IMR-90 (cell line): Measurements from ENCODE around the gene CERK. TPM values are rescaled to one million over a fixed set of nuclear protein-coding genes. Genes with fewer than 3 reads are reported as not detected.

Source experiments
- ATAC-seq: fragments of 200-7000 bp; cut with Tn5 transposase; 2 replicates; pipeline ENCODE4 v1.9.1; 2020; ENCODE audit warnings: low read depth, mild to moderate bottlenecking, moderate library complexity
- BruUV-seq: library from RNA; stranded (reverse); fragments of 400-500 nt; replicated peaks from 2 replicates; lab custom pipeline; 2021; lab: Mats Ljungman, UMichigan
- CTCF ChIA-PET: fragments of 300-600 bp; formaldehyde crosslinking; extraction: SDS; loops from one replicate; lab custom pipeline; 2021; ENCODE audit warnings: antibody characterized with exemption; lab: Yijun Ruan, JAX
- POLR2A ChIA-PET: fragments of 300-600 bp; sonication (Branson Sonifier 250); formaldehyde crosslinking; loops from one replicate; lab custom pipeline; 2022; ENCODE audit warnings: antibody characterized with exemption; ENCODE audit not compliant: unreplicated experiment; lab: Charles Lee
- DNase-seq: peaks from one replicate; pipeline ENCODE4 v3.0.0; 2013
- H2AFZ ChIP-seq: replicated peaks from 2 replicates; pipeline ENCODE3; 2013; ENCODE audit warnings: low read length, mild to moderate bottlenecking; ENCODE audit not compliant: poor library complexity
- H2AK5ac ChIP-seq: 2 replicates; pipeline ENCODE4 v1.6.1; 2013; ENCODE audit warnings: low read depth, low read length, inconsistent platforms
- H2AK9ac ChIP-seq: replicated peaks from 2 replicates; pipeline ENCODE3; 2013; ENCODE audit warnings: mild to moderate bottlenecking, low read depth, low read length, moderate library complexity; ENCODE audit not compliant: poor library complexity
- H2BK120ac ChIP-seq: 2 replicates; pipeline ENCODE4 v1.6.1; 2013; ENCODE audit warnings: low read depth, low read length, inconsistent platforms
- H2BK15ac ChIP-seq: 3 replicates; pipeline ENCODE4 v1.6.1; 2013; ENCODE audit warnings: low read depth, low read length, inconsistent platforms
- H2BK20ac ChIP-seq: 2 replicates; pipeline ENCODE4 v1.6.1; 2013; ENCODE audit warnings: low read depth, mild to moderate bottlenecking, inconsistent platforms, low read length, moderate library complexity
- H2BK5ac ChIP-seq: 2 replicates; pipeline ENCODE4 v1.6.1; 2013; ENCODE audit warnings: mild to moderate bottlenecking, low read depth, low read length, inconsistent platforms; ENCODE audit not compliant: poor library complexity, severe bottlenecking
- H3K14ac ChIP-seq: replicated peaks from 2 replicates; pipeline ENCODE4 v1.6.1; 2013; ENCODE audit warnings: low read depth, low read length, inconsistent platforms
- H3K18ac ChIP-seq: 2 replicates; pipeline ENCODE4 v1.6.1; 2013; ENCODE audit warnings: low read depth, low read length, control low read depth
- H3K23ac ChIP-seq: 2 replicates; pipeline ENCODE4 v1.6.1; 2013; ENCODE audit warnings: low read depth, low read length, inconsistent platforms
- H3K27ac ChIP-seq: 2 replicates; pipeline ENCODE4 v1.5.1; 2013; ENCODE audit warnings: mild to moderate bottlenecking, control low read depth, low read length; ENCODE audit not compliant: insufficient read depth
- H3K27me3 ChIP-seq: 2 replicates; pipeline ENCODE4 v1.6.1; 2013; ENCODE audit warnings: low read length; ENCODE audit not compliant: control insufficient read depth, insufficient read depth
- H3K36me3 ChIP-seq: 2 replicates; pipeline ENCODE4 v1.6.1; 2013; ENCODE audit warnings: low read length, mixed read lengths; ENCODE audit not compliant: control insufficient read depth, insufficient read depth
- H3K4ac ChIP-seq: 2 replicates; pipeline ENCODE4 v1.6.1; 2013; ENCODE audit warnings: low read depth, low read length, inconsistent platforms
- H3K4me1 ChIP-seq: 2 replicates; pipeline ENCODE4 v1.6.1; 2013; ENCODE audit warnings: low read length, mixed read lengths; ENCODE audit not compliant: control insufficient read depth, insufficient read depth
- H3K4me2 ChIP-seq: 2 replicates; pipeline ENCODE4 v1.6.1; 2013; ENCODE audit warnings: low read depth, mild to moderate bottlenecking, control low read depth, low read length, moderate library complexity
- H3K4me3 ChIP-seq: 2 replicates; pipeline ENCODE4 v1.5.1; 2013; ENCODE audit warnings: low read depth, mild to moderate bottlenecking, control low read depth, low read length, moderate library complexity; ENCODE audit not compliant: insufficient read depth
- H3K56ac ChIP-seq: 2 replicates; pipeline ENCODE4 v1.6.1; 2013; ENCODE audit warnings: low read length, inconsistent platforms; ENCODE audit not compliant: insufficient read depth; ENCODE audit errors: extremely low read depth
- H3K79me1 ChIP-seq, 2 experiments: 2 replicates each; pipeline ENCODE4 v1.6.1; 2013; ENCODE audit warnings: low read length in 2 of 2, inconsistent platforms in 1 of 2, low read depth in 1 of 2
- H3K9ac ChIP-seq: 2 replicates; pipeline ENCODE4 v1.6.1; 2013; ENCODE audit warnings: low read depth, low read length, control low read depth
- H3K9me1 ChIP-seq: 2 replicates; pipeline ENCODE4 v1.6.1; 2013; ENCODE audit warnings: low read length, inconsistent platforms; ENCODE audit not compliant: insufficient read depth
- H3K9me3 ChIP-seq: 2 replicates; pipeline ENCODE4 v1.6.1; 2013; ENCODE audit warnings: low read length; ENCODE audit not compliant: control insufficient read depth, insufficient read depth
- H4K20me1 ChIP-seq: 2 replicates; pipeline ENCODE4 v1.6.1; 2013; ENCODE audit warnings: low read length, inconsistent platforms; ENCODE audit not compliant: insufficient read depth
- H4K5ac ChIP-seq: 2 replicates; pipeline ENCODE4 v1.6.1; 2013; ENCODE audit warnings: mild to moderate bottlenecking, low read depth, low read length, control low read depth
- H4K8ac ChIP-seq, 2 experiments: 2 replicates each; pipeline ENCODE4 v1.6.1; 2013; ENCODE audit warnings: low read depth in 2 of 2, low read length in 2 of 2, control low read depth in 1 of 2, inconsistent platforms in 1 of 2
- H4K91ac ChIP-seq: 2 replicates; pipeline ENCODE4 v1.6.1; 2013; ENCODE audit warnings: low read depth, low read length, inconsistent platforms; ENCODE audit not compliant: insufficient read depth
- NFE2L2 ChIP-seq: fragments of 150-350 bp; IDR thresholded peaks from 2 replicates; pipeline ENCODE4 v1.6.1; 2016; ENCODE audit warnings: low read depth, mild to moderate bottlenecking, low read length
- WGBS, 2 experiments: methylation state at CpG; one replicate each; pipeline versions ENCODE4 v1.1.5 to v1.1.7; 2013; ENCODE audit warnings: missing lambda C conversion rate in 2 of 2; ENCODE audit not compliant: insufficient read length in 1 of 2; ENCODE audit errors: extremely low coverage in 2 of 2; 5-methylcytosine and 5-hydroxymethylcytosine counted together
- dilution Hi-C: fragments of 300-500 bp; cut with HindIII; formaldehyde crosslinking; loops from one replicate; pipeline ENCODE4 v1.14.3; 2018; ENCODE audit warnings: low sequenced_read_pairs; ENCODE audit not compliant: unreplicated experiment
- in situ Hi-C: fragments of 300-500 bp; cut with MboI; formaldehyde crosslinking; loops from 3 replicates; pipeline ENCODE4 v1.14.3; 2019; ENCODE audit warnings: low sequenced_read_pairs, inconsistent platforms, mixed read lengths
- intact Hi-C: fragments of 100-400 bp; cut with micrococcal nuclease; formaldehyde crosslinking; loops from 2 replicates; pipeline ENCODE4 v1.10.0; 2022
- polyA plus RNA-seq, 3 experiments: library from polyadenylated mRNA; depleted of rRNA; stranded (reverse); fragments of >200 nt; gene quantifications; 2 replicates each; pipeline ENCODE4 v1.2.3, GENCODE V29; 2012; ENCODE audit warnings: low replicate concordance in 1 of 3
- total RNA-seq: library from RNA; depleted of rRNA; stranded (reverse); fragments of >200 nt; gene quantifications from 2 replicates; pipeline ENCODE4 v1.2.3, GENCODE V29; 2012

CERK gene
- total and polyA plus RNA-seq, 2 of the 4 experiments (the other 2 are of a cell fraction), result 25.3 to 38.7 TPM

- H4K8ac ChIP-seq, result no peak overlapping the region
- no peak overlapping the region for H4K5ac ChIP-seq
- H3K56ac ChIP-seq, result no peak overlapping the region
- H2AFZ ChIP-seq, result no peak overlapping the region
- H3K4me1 ChIP-seq, result peaks cover 14% of the 10 kb centered on the region
- WGBS, 2 experiments, result 97% methylated on average over 10 of the region's 15 CpGs; no CpG with 5 or more reads in 1 of the 2 experiments
- H3K23ac ChIP-seq, result no peak overlapping the region
- no TSS peak for BruUV-seq
- in situ Hi-C loops, result no loop called here
- no peak overlapping the region for H3K4me3 ChIP-seq
- no peak overlapping the region for H2BK20ac ChIP-seq
- peaks cover 6% of the 10 kb centered on the region for H3K9me1 ChIP-seq
- no peak overlapping the region for H3K18ac ChIP-seq
- peaks cover 49% of the 10 kb centered on the region; the same call in 1 of the 2 replicates for H3K36me3 ChIP-seq
- ChIA-PET CTCF (no interaction called here), POLR2A (no interaction called here)
- no peak overlapping the region for H2AK5ac ChIP-seq
- DNase-seq (no peak), ATAC-seq (no peak)
- no peak overlapping the region for H3K27ac ChIP-seq
- peaks cover 0 to 6% of the 10 kb centered on the region in 2 experiments; a peak in 1 of 4 replicates for H3K79me1 ChIP-seq
- no peak overlapping the region for H2BK5ac ChIP-seq
- no peak for TF ChIP-seq NFE2L2
- no peaks in the 10 kb centered on the region for H3K9me3 ChIP-seq
- dilution Hi-C loops, result no loop called here
- peaks cover 15% of the 10 kb centered on the region for H4K20me1 ChIP-seq
- H3K14ac ChIP-seq, result no peak overlapping the region
- H3K4me2 ChIP-seq, result no peak overlapping the region
- no peak overlapping the region for H3K4ac ChIP-seq
- H3K27me3 ChIP-seq, result no peaks in the 10 kb centered on the region
- intact Hi-C loops, result loop anchor here (5.0 kb wide), 2 partner anchors 99 to 114 kb away; no protein-coding TSS in a partner anchor
- H3K9ac ChIP-seq, result no peak overlapping the region
- H2AK9ac ChIP-seq, result no peak overlapping the region
- H2BK120ac ChIP-seq, result no peak overlapping the region
- no peak overlapping the region for H4K91ac ChIP-seq
- no peak overlapping the region for H2BK15ac ChIP-seq
Observed at GRCh38 chr22:46676479-46676878, 61.6 kb downstream of the CERK start.
